Activated CD8-positive, alpha-beta T cell treated with anti-CD3 and anti-CD28 coated beads for 36 hours (primary cell): ENCODE results near the gene STKLD1. TPM values are rescaled to one million over a fixed set of nuclear protein-coding genes. Genes with fewer than 3 reads are reported as not detected.
A peak's percentile ranks its signal among the peaks of the same experiment; 100 is the strongest.

Experiments
- ATAC-seq: fragments of 200-7000 bp; cut with Tn5 transposase; one replicate; pipeline ENCODE4 v1.10.0; 2021; ENCODE audit warnings: mild to moderate bottlenecking, moderate library complexity
- CTCF ChIA-PET: fragments of 350-600 bp; sonication (Branson Sonifier 250); formaldehyde crosslinking; loops from one replicate; lab custom pipeline; 2021; ENCODE audit warnings: antibody characterized with exemption; lab: Charles Lee
- POLR2A ChIA-PET: fragments of 350-600 bp; sonication (Branson Sonifier 250); formaldehyde crosslinking; loops from one replicate; lab custom pipeline; 2021; ENCODE audit warnings: antibody characterized with exemption; lab: Charles Lee
- DNase-seq: peaks from one replicate; pipeline ENCODE4 v3.0.0-alpha.2; 2020
- H3K27ac Mint-ChIP-seq: one replicate; pipeline ENCODE4 v1.8.0; 2021; ENCODE audit warnings: mild to moderate bottlenecking, mixed read lengths
- H3K27me3 Mint-ChIP-seq: one replicate; pipeline ENCODE4 v1.8.0; 2021; ENCODE audit warnings: mixed read lengths
- H3K36me3 Mint-ChIP-seq: one replicate; pipeline ENCODE4 v1.8.0; 2021; ENCODE audit warnings: low read depth, mixed read lengths
- H3K4me1 Mint-ChIP-seq: one replicate; pipeline ENCODE4 v1.8.0; 2021; ENCODE audit warnings: low read depth, mixed read lengths
- H3K4me3 Mint-ChIP-seq: one replicate; pipeline ENCODE4 v1.8.0; 2021; ENCODE audit warnings: mild to moderate bottlenecking, moderate library complexity, mixed read lengths
- H3K9me3 Mint-ChIP-seq: one replicate; pipeline ENCODE4 v1.8.0; 2021; ENCODE audit warnings: mixed read lengths
- CTCF ChIP-seq: fragments of 200-600 bp; IDR thresholded peaks from one replicate; pipeline ENCODE4 v1.8.0; 2022; ENCODE audit warnings: antibody characterized with exemption, mild to moderate bottlenecking
- intact Hi-C: fragments of 100-400 bp; cut with micrococcal nuclease; formaldehyde crosslinking; loops from one replicate; pipeline ENCODE4 v1.10.0; 2022
- total RNA-seq, 2 experiments: library from RNA; stranded (reverse); gene quantifications; one replicate each; pipeline ENCODE4 v1.2.3, GENCODE V29; 2021

STKLD1 gene
- total RNA-seq, 2 experiments from 2014 or later, result 0.45 to 0.52 TPM

- H3K4me3 Mint-ChIP-seq, result no peak overlapping the region
- no peaks in the 10 kb centered on the region for H3K9me3 Mint-ChIP-seq
- POLR2A ChIA-PET, result no interaction called here
- H3K27me3 Mint-ChIP-seq, result peaks cover 3% of the 10 kb centered on the region
- TF ChIP-seq CTCF, result no peak
- no peak overlapping the region for H3K27ac Mint-ChIP-seq
- H3K36me3 Mint-ChIP-seq, result no peaks in the 10 kb centered on the region
- DNase-seq (no peak), ATAC-seq (no peak)
- CTCF ChIA-PET, result no interaction called here
- intact Hi-C loops, result no loop called here
- peaks cover 2% of the 10 kb centered on the region for H3K4me1 Mint-ChIP-seq
Observed at GRCh38 chr9:133393399-133393798, 17.2 kb downstream of the STKLD1 start.

- no peak for TF ChIP-seq CTCF
- no peaks in the 10 kb centered on the region for H3K36me3 Mint-ChIP-seq
- no peak overlapping the region for H3K4me3 Mint-ChIP-seq
- no peak for DNase-seq
- H3K9me3 Mint-ChIP-seq, result no peaks in the 10 kb centered on the region
- no peak overlapping the region for H3K27ac Mint-ChIP-seq
- intact Hi-C loops, result no loop called here
- peaks cover 1% of the 10 kb centered on the region for H3K27me3 Mint-ChIP-seq
- H3K4me1 Mint-ChIP-seq, result peaks cover 2% of the 10 kb centered on the region
- ATAC-seq, result no peak
- CTCF ChIA-PET, result interaction anchor here (1.2 to 1.9 kb wide), 4 partner anchors 11 to 92 kb away, joined by 3 to 7 read pairs (median 4); partner anchors contain the start of genes SURF1 and SURF2
- POLR2A ChIA-PET, result interaction anchor here (1.3 to 2.3 kb wide), 3 partner anchors 8 to 23 kb away, joined by 3 to 7 read pairs (median 4); partner anchors contain the start of gene REXO4
Observed at GRCh38 chr9:133394687-133395271, 18.6 kb downstream of the STKLD1 start.

- no peaks in the 10 kb centered on the region for H3K27me3 Mint-ChIP-seq
- ChIA-PET POLR2A (interaction anchor here (0.7 to 1.6 kb wide), 2 partner anchors 10 to 147 kb away, joined by 3 read pairs; no protein-coding TSS in a partner anchor), CTCF (interaction anchor here (0.7 kb wide), 1 partner anchor 20 kb away, joined by 3 read pairs; the partner anchor contains the start of gene STKLD1)
- peak; percentile 25 for DNase-seq
- peak; percentile 35 for TF ChIP-seq CTCF
- H3K36me3 Mint-ChIP-seq, result peaks cover 1% of the 10 kb centered on the region
- no peak overlapping the region for H3K27ac Mint-ChIP-seq
- ATAC-seq, result no peak
- H3K9me3 Mint-ChIP-seq, result no peaks in the 10 kb centered on the region
- intact Hi-C loops, result no loop called here
- H3K4me3 Mint-ChIP-seq, result no peak overlapping the region
- peaks cover 2% of the 10 kb centered on the region for H3K4me1 Mint-ChIP-seq
Observed at GRCh38 chr9:133396952-133397351, 20.8 kb downstream of the STKLD1 start.

GRCh38 chr9:133397370-133397769 is 21.2 kb downstream of the STKLD1 start:
- H3K27me3 Mint-ChIP-seq, result no peaks in the 10 kb centered on the region
- H3K4me1 Mint-ChIP-seq, result peaks cover 2% of the 10 kb centered on the region
- CTCF ChIA-PET, result no interaction called here
- H3K27ac Mint-ChIP-seq, result no peak overlapping the region
- TF ChIP-seq CTCF, result no peak
- H3K9me3 Mint-ChIP-seq, result no peaks in the 10 kb centered on the region
- ATAC-seq, result no peak
- DNase-seq, result no peak
- POLR2A ChIA-PET, result interaction anchor here (0.7 to 1.6 kb wide), 2 partner anchors 11 to 147 kb away, joined by 3 read pairs; no protein-coding TSS in a partner anchor
- peaks cover 1% of the 10 kb centered on the region for H3K36me3 Mint-ChIP-seq
- no peak overlapping the region for H3K4me3 Mint-ChIP-seq
- intact Hi-C loops, result no loop called here

GRCh38 chr9:133397895-133398294 is 21.7 kb downstream of the STKLD1 start:
- DNase-seq, result no peak
- H3K4me1 Mint-ChIP-seq, result peaks cover 2% of the 10 kb centered on the region
- H3K9me3 Mint-ChIP-seq, result no peaks in the 10 kb centered on the region
- H3K36me3 Mint-ChIP-seq, result peaks cover 1% of the 10 kb centered on the region
- POLR2A ChIA-PET, result interaction anchor here (0.6 to 1.6 kb wide), 3 partner anchors 11 to 254 kb away, joined by 3 read pairs; no protein-coding TSS in a partner anchor
- H3K27me3 Mint-ChIP-seq, result no peaks in the 10 kb centered on the region
- H3K27ac Mint-ChIP-seq, result no peak overlapping the region
- intact Hi-C loops, result no loop called here
- CTCF ChIA-PET, result interaction anchor here (0.6 kb wide), 1 partner anchor 204 kb away, joined by 3 read pairs; no protein-coding TSS in a partner anchor
- ATAC-seq, result no peak
- H3K4me3 Mint-ChIP-seq, result no peak overlapping the region
- no peak for TF ChIP-seq CTCF
